ACC112 (cell line): ENCODE measurements around the gene ZFR2.

ENCODE experiments used
- H2AFZ ChIP-seq: fragments of 200-600 bp; sonication (generic); one replicate; pipeline ENCODE4 v1.6.0; 2017; ENCODE audit warnings: antibody characterized with exemption, low read length; ENCODE audit not compliant: unreplicated experiment
- H3K27ac ChIP-seq: fragments of 200-600 bp; sonication (generic); 2 replicates; pipeline ENCODE4 v1.5.1; 2014; ENCODE audit warnings: low read depth, mild to moderate bottlenecking, antibody characterized with exemption, low read length, moderate library complexity
- H3K27me3 ChIP-seq: fragments of 200-600 bp; sonication (generic); 2 replicates; pipeline ENCODE4 v1.6.1; 2014; ENCODE audit warnings: mild to moderate bottlenecking, antibody characterized with exemption, low read length, moderate library complexity, mixed read lengths; ENCODE audit not compliant: insufficient read depth
- H3K36me3 ChIP-seq: fragments of 200-600 bp; sonication (generic); 2 replicates; pipeline ENCODE4 v1.6.1; 2016; ENCODE audit warnings: mild to moderate bottlenecking, antibody characterized with exemption, low read length, moderate library complexity, mixed read lengths; ENCODE audit not compliant: insufficient read depth
- H3K4me1 ChIP-seq: fragments of 200-600 bp; sonication (generic); one replicate; pipeline ENCODE4 v1.6.1; 2016; ENCODE audit warnings: low read length, mixed read lengths; ENCODE audit not compliant: insufficient read depth, unreplicated experiment, control insufficient read depth
- H3K4me3 ChIP-seq: fragments of 200-600 bp; sonication (generic); 2 replicates; pipeline ENCODE4 v1.5.1; 2014; ENCODE audit warnings: mild to moderate bottlenecking, low read depth, low read length
- H3K79me2 ChIP-seq: fragments of 200-600 bp; sonication (generic); one replicate; pipeline ENCODE4 v1.6.0; 2016; ENCODE audit warnings: low read length; ENCODE audit not compliant: control insufficient read depth, unreplicated experiment, insufficient read depth

The ZFR2 gene

GRCh38 chr19:3873151-3873550, 4.3 kb upstream of the ZFR2 start:
- Histone ChIP-seq H3K4me3 (no peak overlapping the region), H3K79me2 (peaks cover 1% of the 10 kb centered on the region), H3K27ac (no peak overlapping the region), H2AFZ (no peak overlapping the region), H3K27me3 (peaks cover 3% of the 10 kb centered on the region; the same call in 1 of the 2 replicates), H3K4me1 (no peaks in the 10 kb centered on the region), H3K36me3 (no peaks in the 10 kb centered on the region)

- Histone ChIP-seq H3K27ac (peak overlapping the region; percentile 26; the same call in 1 of the 2 replicates), H3K36me3 (no peaks in the 10 kb centered on the region), H3K4me1 (peaks cover 5% of the 10 kb centered on the region), H2AFZ (peak overlapping the region; percentile 50), H3K27me3 (no peaks in the 10 kb centered on the region), H3K4me3 (peak overlapping the region; percentile 86), H3K79me2 (peaks cover 15% of the 10 kb centered on the region)
Measured at GRCh38 chr19:3867971-3868769, 668 bp downstream of the ZFR2 start.

- H3K27me3 ChIP-seq, result no peaks in the 10 kb centered on the region
- H3K4me3 ChIP-seq, result no peak overlapping the region
- H3K79me2 ChIP-seq, result peaks cover 18% of the 10 kb centered on the region
- no peaks in the 10 kb centered on the region for H3K36me3 ChIP-seq
- no peak overlapping the region for H2AFZ ChIP-seq
- H3K4me1 ChIP-seq, result peaks cover 5% of the 10 kb centered on the region
- no peak overlapping the region for H3K27ac ChIP-seq
Measured at GRCh38 chr19:3866910-3867638, 1.8 kb downstream of the ZFR2 start.

GRCh38 chr19:3863648-3864047, 5.2 kb downstream of the ZFR2 start:
- Histone ChIP-seq H3K27ac (no peak overlapping the region), H2AFZ (no peak overlapping the region), H3K36me3 (no peaks in the 10 kb centered on the region), H3K4me3 (no peak overlapping the region), H3K27me3 (no peaks in the 10 kb centered on the region), H3K79me2 (peaks cover 18% of the 10 kb centered on the region), H3K4me1 (peaks cover 5% of the 10 kb centered on the region)

GRCh38 chr19:3862826-3863500, 5.9 kb downstream of the ZFR2 start:
- Histone ChIP-seq H2AFZ (no peak overlapping the region), H3K27me3 (no peaks in the 10 kb centered on the region), H3K79me2 (peaks cover 15% of the 10 kb centered on the region), H3K4me1 (peaks cover 5% of the 10 kb centered on the region), H3K4me3 (no peak overlapping the region), H3K36me3 (no peaks in the 10 kb centered on the region), H3K27ac (no peak overlapping the region)

- no peaks in the 10 kb centered on the region for H3K27me3 ChIP-seq
- H2AFZ ChIP-seq, result no peak overlapping the region
- no peak overlapping the region for H3K27ac ChIP-seq
- H3K4me1 ChIP-seq, result no peaks in the 10 kb centered on the region
- H3K4me3 ChIP-seq, result no peak overlapping the region
- H3K79me2 ChIP-seq, result peaks cover 7% of the 10 kb centered on the region
- H3K36me3 ChIP-seq, result no peaks in the 10 kb centered on the region
Measured at GRCh38 chr19:3860499-3860898, 8.3 kb downstream of the ZFR2 start.

GRCh38 chr19:3857449-3858003, 11.3 kb downstream of the ZFR2 start:
- Histone ChIP-seq H3K4me3 (no peak overlapping the region), H3K4me1 (no peaks in the 10 kb centered on the region), H2AFZ (no peak overlapping the region), H3K36me3 (no peaks in the 10 kb centered on the region), H3K27ac (no peak overlapping the region), H3K27me3 (no peaks in the 10 kb centered on the region), H3K79me2 (peaks cover under 1% of the 10 kb centered on the region)

GRCh38 chr19:3855320-3855719, 13.5 kb downstream of the ZFR2 start:
- Histone ChIP-seq H3K27ac (no peak overlapping the region), H3K79me2 (no peaks in the 10 kb centered on the region), H3K4me1 (peaks cover 2% of the 10 kb centered on the region), H3K27me3 (no peaks in the 10 kb centered on the region), H3K36me3 (peaks cover 9% of the 10 kb centered on the region; the same call in 1 of the 2 replicates), H3K4me3 (no peak overlapping the region), H2AFZ (no peak overlapping the region)

GRCh38 chr19:3852614-3853254, 16.1 kb downstream of the ZFR2 start:
- Histone ChIP-seq H3K36me3 (peaks cover 9% of the 10 kb centered on the region; the same call in 1 of the 2 replicates), H2AFZ (no peak overlapping the region), H3K79me2 (no peaks in the 10 kb centered on the region), H3K27ac (no peak overlapping the region), H3K4me3 (no peak overlapping the region), H3K4me1 (peaks cover 2% of the 10 kb centered on the region), H3K27me3 (no peaks in the 10 kb centered on the region)

GRCh38 chr19:3852177-3852511, 16.7 kb downstream of the ZFR2 start:
- no peak overlapping the region for H3K27ac ChIP-seq

More at GRCh38 chr19:3852177-3852511, 16.7 kb downstream of the ZFR2 start:
- no peak overlapping the region for H3K4me3 ChIP-seq
- no peak overlapping the region for H2AFZ ChIP-seq
- H3K27me3 ChIP-seq, result no peaks in the 10 kb centered on the region
- H3K36me3 ChIP-seq, result peaks cover 9% of the 10 kb centered on the region; the same call in 1 of the 2 replicates
- no peaks in the 10 kb centered on the region for H3K79me2 ChIP-seq
- H3K4me1 ChIP-seq, result peaks cover 2% of the 10 kb centered on the region
